ENCODE measurements around the gene MKI67.
A peak's percentile ranks its signal among the peaks of the same experiment; 100 is the strongest.

Gene MKI67

GRCh38 chr10:128058750-128059134, 67.5 kb downstream of the MKI67 start:
- Mint-ChIP-seq H3K36me3 (ENCODE audit: low read depth) (peaks cover 38% of the 10 kb centered on the region), H3K4me3 (no peak overlapping the region), H3K27ac (no peak overlapping the region), H3K4me1 (ENCODE audit: low read depth) (peaks cover 29% of the 10 kb centered on the region), H3K9me3 (no peaks in the 10 kb centered on the region), H3K27me3 (ENCODE audit: low read depth) (no peaks in the 10 kb centered on the region)
- DNase-seq (ENCODE audit: low spot score) = no peak

GRCh38 chr10:128058106-128058749, 68.0 kb downstream of the MKI67 start:
- Mint-ChIP-seq H3K9me3 (no peaks in the 10 kb centered on the region), H3K4me3 (no peak overlapping the region), H3K27ac (no peak overlapping the region), H3K36me3 (ENCODE audit: low read depth) (peaks cover 36% of the 10 kb centered on the region), H3K27me3 (ENCODE audit: low read depth) (no peaks in the 10 kb centered on the region), H3K4me1 (ENCODE audit: low read depth) (peaks cover 24% of the 10 kb centered on the region)
- DNase-seq (ENCODE audit: low spot score) = no peak

GRCh38 chr10:128056303-128057050, 69.7 kb downstream of the MKI67 start:
- peaks cover 11% of the 10 kb centered on the region for H3K4me1 Mint-ChIP-seq (ENCODE audit: low read depth)
- peaks cover 39% of the 10 kb centered on the region for H3K36me3 Mint-ChIP-seq (ENCODE audit: low read depth)
- DNase-seq (ENCODE audit: low spot score) = no peak
- no peaks in the 10 kb centered on the region for H3K27me3 Mint-ChIP-seq (ENCODE audit: low read depth)
- H3K27ac Mint-ChIP-seq = no peak overlapping the region
- H3K9me3 Mint-ChIP-seq = no peaks in the 10 kb centered on the region
- H3K4me3 Mint-ChIP-seq = no peak overlapping the region

GRCh38 chr10:128055061-128055868, 71.0 kb downstream of the MKI67 start:
- no peak for DNase-seq (ENCODE audit: low spot score)
- peaks cover 14% of the 10 kb centered on the region for H3K4me1 Mint-ChIP-seq (ENCODE audit: low read depth)
- no peak overlapping the region for H3K27ac Mint-ChIP-seq
- H3K27me3 Mint-ChIP-seq (ENCODE audit: low read depth) = no peaks in the 10 kb centered on the region
- H3K9me3 Mint-ChIP-seq = no peaks in the 10 kb centered on the region
- no peak overlapping the region for H3K4me3 Mint-ChIP-seq
- peaks cover 41% of the 10 kb centered on the region for H3K36me3 Mint-ChIP-seq (ENCODE audit: low read depth)

GRCh38 chr10:128054163-128054970, 71.9 kb downstream of the MKI67 start:
- no peak for DNase-seq (ENCODE audit: low spot score)
- peaks cover 39% of the 10 kb centered on the region for H3K36me3 Mint-ChIP-seq (ENCODE audit: low read depth)
- H3K9me3 Mint-ChIP-seq = no peaks in the 10 kb centered on the region
- no peak overlapping the region for H3K4me3 Mint-ChIP-seq
- peaks cover 21% of the 10 kb centered on the region for H3K4me1 Mint-ChIP-seq (ENCODE audit: low read depth)
- H3K27ac Mint-ChIP-seq = no peak overlapping the region
- no peaks in the 10 kb centered on the region for H3K27me3 Mint-ChIP-seq (ENCODE audit: low read depth)

GRCh38 chr10:128053356-128053755, 72.9 kb downstream of the MKI67 start:
- peaks cover 26% of the 10 kb centered on the region for H3K4me1 Mint-ChIP-seq (ENCODE audit: low read depth)

GRCh38 chr10:128052696-128053095, 73.5 kb downstream of the MKI67 start:
- Mint-ChIP-seq H3K9me3 (no peaks in the 10 kb centered on the region), H3K4me3 (no peak overlapping the region), H3K4me1 (ENCODE audit: low read depth) (peaks cover 32% of the 10 kb centered on the region), H3K36me3 (ENCODE audit: low read depth) (peaks cover 42% of the 10 kb centered on the region), H3K27ac (no peak overlapping the region), H3K27me3 (ENCODE audit: low read depth) (no peaks in the 10 kb centered on the region)
- DNase-seq (ENCODE audit: low spot score) = no peak

More at GRCh38 chr10:128053356-128053755, 72.9 kb downstream of the MKI67 start:
- no peak for DNase-seq (ENCODE audit: low spot score)
- Mint-ChIP-seq H3K4me3 (no peak overlapping the region), H3K9me3 (no peaks in the 10 kb centered on the region), H3K27ac (no peak overlapping the region), H3K27me3 (ENCODE audit: low read depth) (no peaks in the 10 kb centered on the region), H3K36me3 (ENCODE audit: low read depth) (peaks cover 41% of the 10 kb centered on the region)

GRCh38 chr10:128051548-128051947, 74.7 kb downstream of the MKI67 start:
- H3K4me1 Mint-ChIP-seq (ENCODE audit: low read depth) = peaks cover 31% of the 10 kb centered on the region
- H3K27ac Mint-ChIP-seq = no peak overlapping the region
- H3K9me3 Mint-ChIP-seq = no peaks in the 10 kb centered on the region

GRCh38 chr10:128050936-128051335, 75.3 kb downstream of the MKI67 start:
- peaks cover 35% of the 10 kb centered on the region for H3K4me1 Mint-ChIP-seq (ENCODE audit: low read depth)

More at GRCh38 chr10:128051548-128051947, 74.7 kb downstream of the MKI67 start:
- H3K27me3 Mint-ChIP-seq (ENCODE audit: low read depth) = no peaks in the 10 kb centered on the region
- H3K36me3 Mint-ChIP-seq (ENCODE audit: low read depth) = peaks cover 38% of the 10 kb centered on the region
- no peak overlapping the region for H3K4me3 Mint-ChIP-seq
- DNase-seq (ENCODE audit: low spot score) = no peak

GRCh38 chr10:128050121-128050516, 76.1 kb downstream of the MKI67 start:
- peaks cover 31% of the 10 kb centered on the region for H3K36me3 Mint-ChIP-seq (ENCODE audit: low read depth)
- peaks cover 35% of the 10 kb centered on the region for H3K4me1 Mint-ChIP-seq (ENCODE audit: low read depth)
- H3K9me3 Mint-ChIP-seq = no peaks in the 10 kb centered on the region
- no peak for DNase-seq (ENCODE audit: low spot score)
- peak overlapping the region; percentile 35 for H3K4me3 Mint-ChIP-seq
- H3K27ac Mint-ChIP-seq = peak overlapping the region; percentile 27
- no peaks in the 10 kb centered on the region for H3K27me3 Mint-ChIP-seq (ENCODE audit: low read depth)

More at GRCh38 chr10:128050936-128051335, 75.3 kb downstream of the MKI67 start:
- H3K27me3 Mint-ChIP-seq (ENCODE audit: low read depth) = no peaks in the 10 kb centered on the region
- H3K9me3 Mint-ChIP-seq = no peaks in the 10 kb centered on the region
- no peak for DNase-seq (ENCODE audit: low spot score)
- peaks cover 34% of the 10 kb centered on the region for H3K36me3 Mint-ChIP-seq (ENCODE audit: low read depth)
- no peak overlapping the region for H3K27ac Mint-ChIP-seq
- H3K4me3 Mint-ChIP-seq = no peak overlapping the region

GRCh38 chr10:128049226-128050120, 76.8 kb downstream of the MKI67 start:
- Mint-ChIP-seq H3K9me3 (no peaks in the 10 kb centered on the region), H3K4me1 (ENCODE audit: low read depth) (peaks cover 35% of the 10 kb centered on the region), H3K27me3 (ENCODE audit: low read depth) (no peaks in the 10 kb centered on the region), H3K36me3 (ENCODE audit: low read depth) (peaks cover 27% of the 10 kb centered on the region), H3K27ac (peak overlapping the region; percentile 95), H3K4me3 (peak overlapping the region; percentile 91)
- no peak for DNase-seq (ENCODE audit: low spot score)

- Mint-ChIP-seq H3K4me1 (ENCODE audit: low read depth) (peaks cover 35% of the 10 kb centered on the region), H3K27me3 (ENCODE audit: low read depth) (no peaks in the 10 kb centered on the region), H3K4me3 (peak overlapping the region; percentile 91), H3K27ac (peak overlapping the region; percentile 95), H3K9me3 (no peaks in the 10 kb centered on the region), H3K36me3 (ENCODE audit: low read depth) (peaks cover 27% of the 10 kb centered on the region)
- no peak for DNase-seq (ENCODE audit: low spot score)
Observed at GRCh38 chr10:128048819-128049210, 77.4 kb downstream of the MKI67 start.
